Panc1 (cell line): ENCODE results near the gene SHISA5.

Experiments
- POLR2AphosphoS5 ChIP-seq: IDR thresholded peaks from 2 replicates; pipeline ENCODE4 v1.6.1; 2012; ENCODE audit warnings: mild to moderate bottlenecking, low read depth, low read length, moderate library complexity
- TCF7L2 ChIP-seq: IDR thresholded peaks from 2 replicates; pipeline ENCODE4 v1.6.1; 2011; ENCODE audit warnings: mild to moderate bottlenecking, low read depth, low read length, inconsistent platforms
- TF ChIP-seq, protein P1 (sequence below): fragments of 450-650 bp; IDR thresholded peaks from 2 replicates; pipeline ENCODE4 v1.5.1; 2017; ENCODE audit warnings: mild to moderate bottlenecking

DNA sequence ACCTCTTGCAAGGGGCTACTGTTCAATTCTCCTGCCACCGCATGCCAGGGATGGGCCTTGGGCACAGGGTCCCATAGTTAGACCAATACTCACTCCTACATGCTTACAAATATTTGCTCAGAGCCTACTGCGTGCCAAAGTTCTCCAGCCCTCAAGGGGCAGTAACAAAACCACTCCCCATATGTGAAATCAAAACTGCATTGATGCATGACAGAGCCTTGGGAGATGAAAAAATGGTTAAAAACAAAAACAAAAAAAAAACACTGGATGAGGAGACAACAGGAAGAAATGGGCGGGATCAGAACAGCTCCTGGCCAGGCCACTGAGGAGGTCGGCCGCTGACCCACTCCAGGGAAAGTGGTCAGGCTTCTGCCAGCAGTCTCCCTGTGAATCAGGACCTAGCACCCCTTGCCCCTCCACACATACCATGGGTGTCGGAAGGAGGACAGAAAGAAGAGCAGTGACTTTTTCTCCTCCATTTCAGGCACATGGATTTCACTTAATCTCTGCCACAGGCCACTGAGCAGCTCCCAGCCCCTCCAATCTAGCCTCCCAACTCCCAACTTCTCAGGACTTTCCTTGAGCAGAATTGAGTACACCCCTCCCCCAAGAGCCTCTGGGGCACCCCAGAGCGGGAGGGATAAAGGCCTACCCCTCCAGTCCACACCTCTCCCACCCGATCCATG lies 76.9 kb downstream of the SHISA5 start:
- TF ChIP-seq, protein P1, sequence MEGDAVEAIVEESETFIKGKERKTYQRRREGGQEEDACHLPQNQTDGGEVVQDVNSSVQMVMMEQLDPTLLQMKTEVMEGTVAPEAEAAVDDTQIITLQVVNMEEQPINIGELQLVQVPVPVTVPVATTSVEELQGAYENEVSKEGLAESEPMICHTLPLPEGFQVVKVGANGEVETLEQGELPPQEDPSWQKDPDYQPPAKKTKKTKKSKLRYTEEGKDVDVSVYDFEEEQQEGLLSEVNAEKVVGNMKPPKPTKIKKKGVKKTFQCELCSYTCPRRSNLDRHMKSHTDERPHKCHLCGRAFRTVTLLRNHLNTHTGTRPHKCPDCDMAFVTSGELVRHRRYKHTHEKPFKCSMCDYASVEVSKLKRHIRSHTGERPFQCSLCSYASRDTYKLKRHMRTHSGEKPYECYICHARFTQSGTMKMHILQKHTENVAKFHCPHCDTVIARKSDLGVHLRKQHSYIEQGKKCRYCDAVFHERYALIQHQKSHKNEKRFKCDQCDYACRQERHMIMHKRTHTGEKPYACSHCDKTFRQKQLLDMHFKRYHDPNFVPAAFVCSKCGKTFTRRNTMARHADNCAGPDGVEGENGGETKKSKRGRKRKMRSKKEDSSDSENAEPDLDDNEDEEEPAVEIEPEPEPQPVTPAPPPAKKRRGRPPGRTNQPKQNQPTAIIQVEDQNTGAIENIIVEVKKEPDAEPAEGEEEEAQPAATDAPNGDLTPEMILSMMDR: no peak
- TF ChIP-seq POLR2AphosphoS5 (no peak), TCF7L2 (no peak)
